NCI-H2227 treated with DMSO at 0.1 percent for 48 hours (cell line): Measurements from ENCODE around the gene AMDHD1.

ENCODE experiments used
- DNase-seq: peaks from one replicate; lab custom pipeline; 2025; lab: John Stamatoyannopoulos, UW

AMDHD1 gene

GRCh38 chr12:95996034-95996658, 53.0 kb downstream of the AMDHD1 start, which contains the start of gene HAL:
Gene HAL (minus strand): TSS chr12:95996344. CDS start chr12:95995910, 434 bp downstream.
- no peak for DNase-seq

DNA sequence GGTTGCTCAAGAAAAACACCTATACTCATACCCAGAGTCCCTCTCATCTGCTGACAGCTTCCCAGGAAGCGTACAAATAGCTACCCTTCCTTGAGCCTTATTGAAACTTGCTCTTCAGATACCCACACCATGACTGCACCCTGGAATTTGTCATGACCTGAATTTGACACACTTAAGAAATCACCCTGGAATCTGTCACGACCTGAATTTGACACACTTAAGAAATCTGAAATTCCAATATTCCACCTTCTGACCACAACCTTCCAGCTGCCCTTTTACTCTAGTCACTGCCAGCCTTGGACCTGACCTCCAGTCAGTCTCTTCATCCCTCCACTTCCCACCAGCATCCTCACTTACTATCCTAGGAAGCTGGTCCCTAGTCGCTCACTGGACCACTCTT, 54.1 kb downstream of the AMDHD1 start:
- DNase-seq: no peak

DNA sequence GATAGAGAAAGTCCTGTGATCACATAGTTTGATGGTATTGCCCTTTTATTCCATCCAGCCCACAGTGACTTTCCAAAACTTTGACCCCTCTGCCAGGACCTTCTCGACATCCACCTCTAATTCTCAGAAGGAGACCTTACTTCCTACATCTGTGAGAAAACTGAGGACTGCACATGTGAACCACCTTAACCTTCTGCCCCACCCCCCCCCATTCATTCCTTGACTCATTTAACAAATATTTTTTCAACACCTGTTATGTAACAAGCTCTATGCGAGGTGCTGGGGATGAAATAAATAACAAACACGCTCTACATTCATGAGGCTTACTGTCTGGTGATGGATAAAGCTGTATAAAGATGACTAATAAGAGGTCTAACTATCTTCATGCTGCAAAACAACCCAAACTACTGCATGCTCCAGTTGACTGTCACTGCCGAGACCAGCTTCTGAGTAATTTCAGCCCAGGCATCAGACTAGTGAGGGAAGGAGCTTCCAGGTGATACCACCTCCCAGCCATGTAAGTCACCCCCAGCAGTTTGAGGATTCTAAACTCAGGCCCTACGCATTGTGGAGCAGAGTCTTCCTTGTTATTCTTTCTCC, 54.9 kb downstream of the AMDHD1 start:
- no peak for DNase-seq

DNA sequence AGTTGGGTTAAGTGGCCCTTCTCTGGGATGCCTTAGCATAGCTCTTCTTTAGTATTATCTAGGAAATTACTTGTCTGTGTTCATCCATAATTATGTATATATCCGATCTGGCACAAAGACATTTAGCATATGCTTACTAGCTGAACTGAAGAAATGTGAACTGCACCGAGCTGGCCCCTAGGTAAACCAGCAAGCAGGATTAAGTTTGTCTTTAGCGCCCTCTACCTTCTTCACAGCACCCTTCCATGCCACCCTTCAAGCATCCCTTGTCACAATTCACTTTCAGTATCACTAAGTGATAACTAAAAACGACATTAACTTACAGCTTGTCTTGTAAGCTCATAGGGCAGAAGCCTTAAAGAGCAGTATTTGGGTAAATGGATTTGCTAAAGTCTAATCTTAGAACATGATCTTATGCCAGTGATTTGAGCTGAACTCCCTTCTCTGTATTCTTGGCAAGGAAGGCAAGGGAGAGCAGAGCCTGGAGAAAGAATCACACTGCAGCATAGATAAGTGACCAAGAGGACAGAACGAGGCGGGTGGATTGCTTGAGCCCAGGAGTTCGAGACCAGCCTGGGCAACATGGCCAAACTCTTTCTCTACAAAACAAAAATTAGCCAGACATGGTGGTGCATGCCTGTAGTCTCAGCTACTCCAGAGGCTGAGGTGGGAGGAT, 55.6 kb downstream of the AMDHD1 start:
- DNase-seq: peak; percentile 72

GRCh38 chr12:95999484-95999883, 56.4 kb downstream of the AMDHD1 start:
- no peak for DNase-seq

GRCh38 chr12:96000858-96001257, 57.7 kb downstream of the AMDHD1 start:
- DNase-seq: no peak

GRCh38 chr12:96006727-96007126, 63.6 kb downstream of the AMDHD1 start:
- no peak for DNase-seq

- DNase-seq: no peak
Measured at GRCh38 chr12:96007729-96008128, 64.6 kb downstream of the AMDHD1 start.

GRCh38 chr12:96014943-96015599, 71.9 kb downstream of the AMDHD1 start:
- DNase-seq: no peak

- DNase-seq: peak; percentile 7
Measured at GRCh38 chr12:96015672-96016071, 72.5 kb downstream of the AMDHD1 start.
